ENCODE data around the gene NGLY1. TPM values are rescaled to one million over a fixed set of nuclear protein-coding genes. Genes with fewer than 3 reads are reported as not detected.

Gene NGLY1
- total and polyA plus RNA-seq, 10 of the 15 experiments (the other 5 are each of a cell fraction or from before 2014, with no cell fraction given): 29.8 to 73.5 (median 47.0) TPM

GRCh38 chr3:25708036-25708435, 75.2 kb downstream of the NGLY1 start (continued):
- no peak for TF ChIP-seq ZNF687 (IDR thresholded peaks at IDR 0.05)
- no peak for TF ChIP-seq ZBED1 (IDR thresholded peaks at IDR 0.05; ENCODE audit: borderline replicate concordance)
- no peak for TF ChIP-seq BCLAF1 (IDR thresholded peaks at IDR 0.05)
- TF ChIP-seq JUNB (IDR thresholded peaks at IDR 0.05): no peak
- TF ChIP-seq NRF1 (conservative IDR thresholded peaks at IDR 0.05; ENCODE audit: low read depth, low read length): no peak
- no peak for TF ChIP-seq ZZZ3 (IDR thresholded peaks at IDR 0.05; ENCODE audit: control insufficient read depth, insufficient read length, low read depth)
- TF ChIP-seq NR2F1 (conservative IDR thresholded peaks at IDR 0.05): no peak
- no peak for TF ChIP-seq IKZF1 (conservative IDR thresholded peaks at IDR 0.05)
- TF ChIP-seq RBBP5 (conservative IDR thresholded peaks at IDR 0.05): no peak
- no peak for TF ChIP-seq BCL11A (IDR thresholded peaks at IDR 0.05; ENCODE audit: low read depth, low read length)
- no peak for TF ChIP-seq TAF1 (IDR thresholded peaks at IDR 0.05; ENCODE audit: borderline replicate concordance, low read depth, low read length)

Data from GM12878 (cell line).